ENCODE results near the gene ADAMTS5.

The ADAMTS5 gene

DNA sequence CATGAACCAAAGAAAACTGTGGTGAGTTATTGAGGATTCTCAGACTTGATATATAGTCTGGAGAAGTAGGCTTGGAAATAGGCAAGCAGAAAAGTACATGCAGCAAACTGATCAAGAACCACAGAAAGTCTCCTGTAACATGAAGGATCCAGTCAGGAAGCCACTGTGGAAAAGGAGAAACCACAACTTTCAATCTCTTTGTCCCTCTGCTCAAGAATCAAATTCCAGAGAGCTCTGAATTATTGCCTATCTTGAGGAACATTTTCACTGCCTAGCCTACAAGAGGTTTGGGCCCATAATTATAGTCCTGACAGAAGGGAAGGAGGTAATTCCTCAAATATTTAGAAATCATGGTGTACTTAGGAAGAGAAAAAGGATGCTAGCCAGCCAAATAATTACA, 78.6 kb downstream of the ADAMTS5 start:
- DNase-seq (ENCODE audit: low read depth in 3 of 3) = no peak

DNA sequence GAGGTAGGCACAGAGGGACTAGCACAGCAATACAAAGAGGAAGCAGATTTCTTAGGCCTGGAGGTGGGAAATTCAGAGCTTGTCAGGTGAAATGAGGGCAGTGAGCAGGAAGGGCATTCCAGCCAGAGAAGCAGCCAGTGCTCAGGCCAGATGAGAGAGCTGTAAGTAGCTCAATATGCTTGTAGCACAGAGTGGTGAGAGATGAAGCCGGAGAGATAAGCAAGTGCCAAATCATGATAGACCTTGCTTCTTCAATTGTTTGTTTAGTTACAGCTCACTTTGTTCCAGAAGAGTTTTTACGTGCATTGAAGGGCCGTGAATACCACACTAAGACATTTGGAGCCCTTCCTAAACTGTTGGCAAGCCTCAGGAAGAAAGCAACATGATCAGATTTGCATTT, 79.6 kb downstream of the ADAMTS5 start:
- DNase-seq (ENCODE audit: low read depth in 3 of 3) = no peak

DNA sequence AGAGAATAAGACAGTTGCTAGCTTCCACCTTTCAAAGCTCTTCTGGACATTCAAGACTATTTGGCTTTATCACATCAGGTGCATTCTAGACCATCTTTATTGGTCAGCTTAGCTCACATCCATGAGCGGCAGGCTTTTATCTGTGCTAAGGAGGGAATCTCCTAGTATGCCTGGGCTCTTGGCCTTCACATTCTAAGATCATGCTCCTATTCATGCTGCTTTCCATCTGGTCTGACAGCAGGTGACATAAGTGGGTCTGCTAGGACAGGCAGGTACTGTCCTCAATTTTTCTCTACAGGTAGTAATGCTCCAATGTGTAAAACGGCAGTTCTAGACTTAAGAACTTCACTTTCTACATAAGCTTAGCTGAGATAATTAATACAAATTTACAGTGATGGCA, 82.5 kb downstream of the ADAMTS5 start:
- DNase-seq (ENCODE audit: low read depth in 3 of 3) = no peak

DNA sequence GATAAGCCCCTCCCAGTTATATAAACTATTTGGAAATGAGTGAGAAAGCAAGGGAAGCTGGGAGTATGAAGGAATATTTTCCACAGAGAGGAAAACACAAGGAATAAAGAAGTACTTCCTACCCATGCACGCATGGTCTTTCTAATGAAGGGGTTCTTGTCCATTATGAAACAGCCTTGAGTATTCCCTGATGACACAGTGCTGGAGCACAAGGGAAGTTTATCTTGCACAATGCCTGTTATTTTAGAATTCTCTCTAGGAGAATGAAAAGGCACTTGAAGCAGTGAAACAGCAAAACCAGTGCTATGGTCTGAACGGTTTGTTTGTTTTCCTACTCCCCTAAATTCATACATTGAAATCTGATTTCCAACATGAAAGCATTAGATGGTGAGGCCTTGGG, 83.1 kb downstream of the ADAMTS5 start:
- no peak for DNase-seq (ENCODE audit: low read depth in 3 of 3)

DNA sequence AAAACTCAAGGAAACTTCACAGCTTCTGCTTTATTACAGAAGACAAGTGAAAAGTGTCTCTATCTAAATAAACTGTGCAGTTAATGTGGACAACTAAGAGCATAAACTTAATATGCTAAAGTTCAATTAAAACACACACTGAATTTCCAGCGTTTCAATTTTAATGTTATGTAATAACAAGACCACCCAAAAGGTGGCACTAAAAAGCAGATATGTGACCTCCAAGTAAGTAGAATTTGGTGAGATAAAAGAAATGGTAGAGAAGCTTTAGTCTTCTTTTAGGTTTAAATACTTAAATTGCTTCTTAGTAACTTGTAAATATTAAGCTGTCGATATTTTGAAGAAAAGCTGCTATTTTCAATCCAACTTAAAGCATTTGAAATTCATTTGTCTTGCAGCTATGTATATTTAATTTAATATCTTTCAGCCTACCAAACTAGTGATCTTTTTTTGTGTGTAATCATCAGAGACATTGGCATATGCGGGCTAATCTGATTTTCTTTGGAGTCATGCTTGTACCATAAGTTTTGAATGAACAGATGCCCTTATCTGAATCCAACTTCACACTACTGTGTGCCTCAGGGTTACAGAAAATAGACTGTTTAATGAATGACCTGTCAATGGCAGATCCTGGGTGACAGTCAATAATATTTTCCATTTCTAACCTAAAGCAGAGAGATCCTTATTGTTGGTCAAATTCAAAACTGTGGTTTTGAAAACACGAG, 85.2 kb downstream of the ADAMTS5 start:
- no peak for DNase-seq (ENCODE audit: low read depth in 3 of 3)

DNA sequence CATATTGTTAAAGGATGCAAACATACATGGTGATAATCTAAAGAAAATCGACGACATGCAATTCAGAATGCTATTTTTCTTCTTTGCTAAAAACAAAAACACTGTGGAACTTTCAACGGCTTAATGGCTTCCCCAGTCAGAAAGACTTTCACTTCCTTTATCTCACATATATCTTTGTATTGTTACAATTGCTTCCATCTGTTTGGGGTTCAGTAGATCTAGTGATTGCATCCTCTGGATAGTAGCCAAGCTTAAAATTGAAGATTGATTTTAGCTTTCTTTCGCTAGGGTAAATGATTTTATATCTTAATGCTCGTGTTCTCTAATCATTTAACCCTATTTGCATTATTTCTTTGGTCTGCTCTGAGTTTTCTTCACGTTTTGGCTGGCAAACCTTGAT, 89.9 kb downstream of the ADAMTS5 start:
- no peak for DNase-seq (ENCODE audit: low read depth in 3 of 3)

DNA sequence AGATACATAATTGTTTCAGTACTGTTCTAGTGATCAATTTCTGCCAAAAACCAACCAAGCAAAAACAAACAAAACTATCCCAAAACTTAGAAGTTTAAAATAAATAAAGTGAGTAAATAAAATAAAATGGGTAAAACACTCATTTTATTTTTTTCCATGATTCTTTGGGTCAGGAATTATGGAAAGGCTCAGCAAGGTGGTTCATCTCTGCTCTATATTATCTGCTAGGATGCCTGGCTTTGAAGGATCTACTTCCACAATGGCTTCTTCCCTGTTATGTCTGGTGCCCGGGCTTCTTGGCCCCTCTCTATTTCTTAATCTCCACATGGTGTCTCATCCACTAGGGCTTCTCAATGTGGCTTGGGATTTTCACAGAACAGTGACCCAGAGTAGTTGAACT, 92.5 kb downstream of the ADAMTS5 start:
- no peak for DNase-seq (ENCODE audit: low read depth in 3 of 3)

Data from stimulated activated CD4-positive, alpha-beta T cell treated with anti-CD3 and anti-CD28 coated beads, TNF-alpha, amount 100 ng/mL, for 48 hours (primary cell).